Inferior parietal cortex (tissue), 1 donor: ENCODE data around the gene ASIC4.
A peak's percentile ranks its signal among the peaks of the same experiment; 100 is the strongest.

ENCODE experiments used
- DNase-seq: peaks from one replicate; pipeline ENCODE4 v3.0.0-alpha.2; 2016; ENCODE audit errors: extremely low spot score

ASIC4 gene

GRCh38 chr2:219482674-219483405 lies 31.4 kb upstream of the ASIC4 start:
- no peak for DNase-seq

- no peak for DNase-seq
Observed at GRCh38 chr2:219483451-219484342, 30.6 kb upstream of the ASIC4 start.

- DNase-seq: no peak
Observed at GRCh38 chr2:219484343-219485200, 29.7 kb upstream of the ASIC4 start.

GRCh38 chr2:219485201-219485580 lies 29.1 kb upstream of the ASIC4 start:
- DNase-seq: no peak

- DNase-seq: no peak
Observed at GRCh38 chr2:219486380-219486959, 27.8 kb upstream of the ASIC4 start.

GRCh38 chr2:219488149-219488843 lies 26.0 kb upstream of the ASIC4 start:
- DNase-seq: no peak

- DNase-seq: no peak
Observed at GRCh38 chr2:219488844-219489194, 25.5 kb upstream of the ASIC4 start.

GRCh38 chr2:219489315-219489714 lies 25.0 kb upstream of the ASIC4 start:
- DNase-seq: no peak

GRCh38 chr2:219490186-219490585 lies 24.1 kb upstream of the ASIC4 start:
- no peak for DNase-seq

GRCh38 chr2:219490600-219491130 lies 23.6 kb upstream of the ASIC4 start:
- DNase-seq: no peak

GRCh38 chr2:219491278-219491963 lies 22.9 kb upstream of the ASIC4 start:
- DNase-seq: no peak

- no peak for DNase-seq
Observed at GRCh38 chr2:219492575-219492974, 21.7 kb upstream of the ASIC4 start.

- no peak for DNase-seq
Observed at GRCh38 chr2:219493086-219493485, 21.2 kb upstream of the ASIC4 start.

- DNase-seq: no peak
Observed at GRCh38 chr2:219494952-219495530, 19.2 kb upstream of the ASIC4 start.

GRCh38 chr2:219495531-219496122 lies 18.7 kb upstream of the ASIC4 start:
- peak; percentile 62 for DNase-seq

- no peak for DNase-seq
Observed at GRCh38 chr2:219496247-219496824, 17.9 kb upstream of the ASIC4 start.

GRCh38 chr2:219496825-219497494 lies 17.3 kb upstream of the ASIC4 start:
- no peak for DNase-seq

- DNase-seq: no peak
Observed at GRCh38 chr2:219497495-219498279, 16.6 kb upstream of the ASIC4 start.
